Stimulated activated CD4-positive, alpha-beta T cell treated with anti-CD3 and anti-CD28 coated beads, Interleukin-2, amount 100 ng/mL, for 24 hours (primary cell): Measurements from ENCODE around the gene JOSD2.
A peak's percentile ranks its signal among the peaks of the same experiment; 100 is the strongest.
"Not testable (repeated sequence)": the region's sequence is repeated elsewhere in the genome, so short reads cannot be mapped to it uniquely, and the experiment has no call there.

Source experiments
- DNase-seq, 2 donors: peaks; one replicate each; pipeline ENCODE4 v3.0.0-alpha.2; 2020

Gene JOSD2

DNA sequence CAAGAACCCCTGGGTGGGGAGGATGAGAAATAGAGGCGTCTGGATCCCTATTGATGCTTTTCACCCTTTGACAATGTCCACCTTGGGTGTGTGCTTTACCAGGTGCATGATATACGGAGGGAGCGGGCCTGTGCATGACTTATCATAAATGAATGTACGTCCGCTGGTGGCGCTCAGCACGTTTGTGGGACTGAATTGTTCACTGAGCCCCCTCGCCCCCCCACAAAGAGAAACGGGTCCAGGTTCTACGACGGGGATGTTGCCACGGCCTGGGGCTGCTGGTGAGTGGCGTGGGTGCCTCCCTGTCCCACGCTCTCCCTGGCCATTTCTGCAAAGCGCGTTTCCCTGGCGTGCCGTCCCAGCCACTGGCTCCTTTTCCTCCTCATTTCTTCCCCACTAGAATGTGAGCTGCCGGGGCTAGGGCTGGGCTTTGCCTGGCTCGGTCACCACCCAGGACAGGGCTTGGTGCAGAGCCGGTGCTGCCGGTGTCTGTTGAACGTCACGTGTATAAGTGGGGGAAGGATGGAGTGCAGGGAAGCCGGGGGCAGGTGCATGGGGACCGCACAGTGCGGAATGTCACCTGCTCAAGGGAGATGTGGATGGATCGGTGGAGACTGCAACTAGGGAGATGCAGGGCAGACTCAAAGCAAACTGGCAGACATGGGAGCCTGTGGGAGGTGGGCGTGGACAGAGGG lies 35.7 kb upstream of the JOSD2 start:
- DNase-seq, result no peak

DNA sequence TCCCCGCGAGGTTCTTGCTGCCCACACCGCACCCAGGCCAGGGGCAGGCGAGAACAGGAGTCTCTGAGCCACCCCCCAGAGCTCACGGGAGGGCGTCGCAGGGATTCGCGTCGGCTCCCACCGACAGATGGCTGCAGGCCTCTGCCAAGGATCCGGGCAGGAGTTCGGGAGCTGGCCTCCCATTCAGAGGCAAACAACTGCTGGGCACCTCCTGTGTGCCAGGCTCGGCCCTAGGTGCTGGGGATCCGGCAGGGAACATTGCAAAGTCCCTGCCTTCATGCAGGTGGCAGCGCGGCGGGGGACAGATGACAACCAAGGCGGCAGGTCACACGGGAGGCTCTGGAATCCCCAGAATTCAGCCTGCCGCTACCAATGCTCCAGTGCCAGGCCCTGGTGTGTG lies 32.0 kb upstream of the JOSD2 start:
- no peak for DNase-seq

DNA sequence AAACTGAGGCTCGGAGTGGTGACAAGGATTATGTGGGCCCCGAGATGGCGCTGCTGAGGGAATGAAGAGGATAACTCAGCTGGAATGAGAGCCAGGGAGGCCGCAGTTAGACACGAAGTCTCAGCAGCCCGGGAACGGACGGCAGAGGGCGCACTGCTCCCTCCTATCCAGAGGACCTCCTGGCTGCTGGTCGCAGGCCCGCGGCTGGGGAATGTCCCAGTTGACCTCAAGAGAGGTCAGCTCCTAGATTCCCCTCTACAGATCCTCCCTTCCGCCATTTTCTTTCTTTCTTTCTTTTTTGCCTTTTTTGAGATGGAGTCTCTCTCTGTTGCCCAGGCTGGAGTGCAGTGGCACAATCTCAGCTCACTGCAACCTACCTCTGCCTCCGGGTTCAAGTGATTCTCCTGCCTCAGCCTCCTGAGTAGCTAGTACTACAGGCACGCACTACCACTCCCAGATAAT lies 26.8 kb upstream of the JOSD2 start:
- DNase-seq, result peak; percentile 74 to 83

DNA sequence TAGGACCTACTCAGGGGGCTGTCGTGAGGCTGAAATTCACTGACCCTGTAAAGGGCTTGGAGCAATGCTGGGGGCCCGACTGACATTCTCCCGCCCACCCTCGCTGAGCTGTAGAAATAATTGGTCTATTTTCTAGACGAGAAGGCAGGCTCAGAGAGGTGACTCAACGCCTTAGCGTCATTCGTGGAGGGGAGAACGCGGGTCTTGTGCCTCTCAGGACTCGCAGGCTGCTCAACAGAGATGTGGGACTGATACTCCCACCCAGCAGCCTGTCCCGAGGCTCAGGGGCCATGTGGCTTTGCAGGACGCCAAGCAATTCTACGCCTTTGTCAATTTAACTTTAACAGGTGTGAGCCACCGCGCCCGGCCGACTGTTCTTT lies 26.3 kb upstream of the JOSD2 start:
- DNase-seq, result no peak

DNA sequence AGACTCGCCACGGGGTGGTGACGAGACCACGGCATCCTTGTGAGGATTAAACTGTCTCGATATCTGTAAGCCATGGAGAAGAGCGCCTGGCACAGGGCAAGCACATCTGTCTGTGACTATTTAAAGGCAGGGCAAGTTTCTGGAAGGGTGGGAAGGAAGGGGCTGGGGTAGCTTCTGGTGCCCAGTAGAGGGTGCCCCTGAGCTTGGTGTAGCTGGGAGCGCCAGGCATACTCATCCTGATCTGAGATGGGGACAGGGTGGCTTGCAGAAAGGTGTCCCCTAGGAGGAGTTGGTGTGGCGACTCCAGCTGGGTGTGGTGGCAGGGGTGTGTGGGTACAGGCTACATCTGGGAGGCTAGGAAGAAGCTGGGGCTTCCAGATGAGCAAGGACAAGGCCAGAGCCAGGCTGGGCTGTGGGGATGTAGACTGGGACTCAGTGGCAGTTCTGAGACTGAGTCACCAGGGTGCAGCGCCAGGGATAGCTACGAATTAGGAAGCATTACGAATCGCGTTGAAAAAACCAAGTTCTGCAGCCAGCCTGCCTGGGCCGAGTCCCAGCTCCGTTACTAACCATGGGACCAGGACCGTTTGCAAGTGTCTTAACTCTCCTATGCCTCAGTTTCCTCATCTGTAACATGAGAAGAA lies 25.8 kb upstream of the JOSD2 start:
- DNase-seq, result no peak

DNA sequence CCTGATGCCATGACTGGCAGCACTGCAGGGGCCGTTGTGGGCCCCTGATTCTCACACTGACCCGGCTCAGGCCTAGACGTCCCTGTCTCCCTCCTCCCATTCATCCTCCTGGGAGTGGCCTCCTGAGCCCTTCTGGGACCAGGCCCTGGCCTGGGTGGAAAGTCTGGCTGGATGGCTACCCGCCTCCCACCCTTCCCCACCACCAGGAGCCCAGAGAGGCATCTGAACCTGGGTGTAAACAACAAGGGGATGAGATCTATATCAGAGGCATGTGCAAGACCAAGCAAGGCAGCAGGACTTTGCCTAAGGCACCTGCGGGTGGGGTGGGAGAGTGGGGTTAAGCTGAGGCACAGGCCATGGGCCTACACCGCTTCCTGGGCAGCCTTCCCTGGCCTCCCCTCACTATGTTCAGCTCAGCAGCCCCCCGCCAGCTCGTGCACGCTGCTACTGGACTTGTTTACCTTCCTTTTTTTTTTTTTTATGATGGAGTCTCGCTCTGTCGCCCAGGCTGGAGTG lies 24.7 kb upstream of the JOSD2 start:
- no peak for DNase-seq

DNA sequence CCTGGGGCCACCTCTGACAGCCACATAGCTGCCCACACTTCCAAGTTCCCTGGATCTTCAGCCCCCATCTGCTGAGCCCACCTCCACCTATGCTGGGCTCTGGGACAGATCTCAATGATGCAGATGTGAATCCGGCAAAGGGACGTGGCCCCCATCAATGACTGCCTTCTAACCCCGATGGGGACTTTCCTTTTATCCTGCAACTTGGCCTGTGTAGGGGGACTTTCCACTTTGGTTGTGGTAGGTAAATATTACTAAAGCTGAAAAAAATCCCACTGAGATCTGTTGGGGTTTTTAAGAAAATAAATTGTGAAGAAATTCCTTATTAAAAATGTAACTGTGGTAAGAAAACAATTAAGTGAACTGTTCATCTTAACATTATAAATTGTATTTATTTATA lies 23.5 kb upstream of the JOSD2 start:
- no peak for DNase-seq

DNA sequence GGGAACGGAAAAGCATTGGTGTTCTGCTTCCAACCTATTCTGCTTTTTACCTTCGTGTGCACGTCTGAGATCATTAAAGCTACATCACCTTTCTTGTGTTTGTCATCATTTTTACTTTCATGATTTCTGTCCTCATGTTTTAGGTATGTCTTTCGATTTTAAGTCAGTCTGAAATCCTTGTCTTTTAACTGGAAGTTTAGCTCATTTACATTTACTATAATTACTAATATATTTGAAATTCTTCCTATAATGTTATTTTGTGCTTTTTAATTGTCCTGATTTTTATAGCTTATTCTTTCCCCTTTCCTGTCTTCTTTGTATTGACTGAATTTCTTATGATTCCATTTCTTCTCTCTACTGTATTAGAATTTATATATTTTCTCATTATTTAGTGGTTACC lies 22.0 kb upstream of the JOSD2 start:
- no peak for DNase-seq

DNA sequence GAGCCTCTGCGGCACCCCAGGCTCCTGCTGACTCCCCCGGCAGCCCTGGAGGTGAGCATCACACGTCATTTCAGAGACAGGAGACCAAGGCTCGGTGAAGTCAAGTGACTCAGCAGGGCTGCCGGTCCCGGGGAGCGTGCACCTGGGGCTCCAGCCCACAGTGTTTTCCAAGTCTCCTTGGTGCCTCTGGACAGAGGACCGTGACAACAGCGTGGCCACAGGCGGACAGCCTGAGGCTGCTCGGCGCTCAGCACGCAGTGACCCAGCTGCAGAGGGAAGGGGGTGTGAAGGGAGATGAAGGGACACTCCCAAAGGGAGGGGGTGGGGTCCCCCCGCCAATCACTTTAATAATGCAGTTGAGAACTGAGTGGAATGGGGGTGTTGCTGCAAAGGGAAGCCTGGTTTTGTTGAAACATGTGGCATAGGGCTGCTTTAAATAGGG lies 20.2 kb upstream of the JOSD2 start:
- DNase-seq, result no peak

DNA sequence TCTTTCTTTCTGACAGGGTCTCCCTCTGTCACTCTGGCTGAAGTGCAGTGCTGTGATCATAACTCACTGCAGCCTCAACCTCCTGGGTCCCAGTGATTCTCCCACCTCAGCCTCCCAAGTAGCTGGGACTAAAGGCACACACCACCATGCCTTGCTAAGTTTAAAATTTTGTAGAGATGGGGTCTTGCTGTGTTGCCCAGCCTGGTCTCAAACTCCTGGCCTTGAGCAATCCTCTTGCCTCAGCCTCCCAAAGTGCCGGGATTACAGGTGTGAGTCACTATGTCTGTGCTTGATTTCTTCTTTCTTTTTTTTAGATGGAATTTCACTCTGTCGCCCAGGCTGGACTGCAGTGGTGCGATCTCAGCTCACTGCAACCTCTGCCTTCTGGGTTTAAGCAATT lies 17.1 kb upstream of the JOSD2 start:
- DNase-seq, result not testable (repeated sequence)

DNA sequence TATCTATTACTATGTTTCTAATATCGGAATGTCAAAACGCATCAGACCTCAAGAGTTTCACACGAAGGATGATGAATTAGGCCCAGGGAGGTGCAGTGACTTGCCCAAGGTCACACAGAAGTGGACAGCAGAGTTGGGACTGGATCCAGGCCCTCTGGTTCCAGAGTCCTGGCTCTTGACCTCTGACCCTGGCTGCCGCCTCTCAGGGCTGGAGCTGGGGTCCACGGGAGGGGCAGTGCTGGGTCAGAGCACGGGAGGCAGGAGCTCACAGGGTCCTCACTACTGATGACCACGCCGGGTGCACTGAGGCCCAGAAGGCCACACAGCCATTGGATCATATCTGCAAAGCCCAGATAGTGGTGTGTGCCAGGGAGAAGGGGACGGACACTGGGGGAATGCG lies 11.9 kb upstream of the JOSD2 start:
- DNase-seq, result no peak

DNA sequence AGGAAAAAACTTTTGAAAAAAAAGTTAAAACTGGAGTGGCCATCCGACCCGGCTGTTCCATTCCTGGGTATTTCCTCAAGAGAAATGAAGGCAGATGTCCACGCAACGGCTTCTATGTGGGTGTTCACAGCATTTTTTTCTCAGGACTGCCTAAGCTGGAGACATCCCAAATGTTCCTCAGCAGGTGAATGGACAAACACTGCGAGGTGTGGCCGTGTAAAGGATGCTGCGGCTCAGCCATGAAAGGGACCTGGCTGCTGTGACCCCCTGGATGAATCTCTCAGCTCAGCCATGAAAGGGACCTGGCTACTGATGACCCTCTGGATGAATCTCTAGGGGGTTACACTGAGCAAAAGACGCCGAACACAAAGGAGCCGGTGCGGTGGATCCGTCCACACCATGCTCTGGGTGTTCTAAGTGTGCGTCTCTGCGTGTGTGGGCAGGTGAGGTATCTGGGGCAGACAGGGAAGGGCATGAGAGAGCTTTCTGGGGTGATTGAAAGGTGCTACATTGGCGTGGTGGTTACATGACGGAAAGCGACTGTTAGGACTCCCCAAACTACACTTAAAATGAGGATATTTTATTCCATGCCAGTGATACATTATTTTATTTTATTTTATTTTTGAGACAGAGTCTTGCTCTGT lies 10.0 kb upstream of the JOSD2 start:
- no peak for DNase-seq

DNA sequence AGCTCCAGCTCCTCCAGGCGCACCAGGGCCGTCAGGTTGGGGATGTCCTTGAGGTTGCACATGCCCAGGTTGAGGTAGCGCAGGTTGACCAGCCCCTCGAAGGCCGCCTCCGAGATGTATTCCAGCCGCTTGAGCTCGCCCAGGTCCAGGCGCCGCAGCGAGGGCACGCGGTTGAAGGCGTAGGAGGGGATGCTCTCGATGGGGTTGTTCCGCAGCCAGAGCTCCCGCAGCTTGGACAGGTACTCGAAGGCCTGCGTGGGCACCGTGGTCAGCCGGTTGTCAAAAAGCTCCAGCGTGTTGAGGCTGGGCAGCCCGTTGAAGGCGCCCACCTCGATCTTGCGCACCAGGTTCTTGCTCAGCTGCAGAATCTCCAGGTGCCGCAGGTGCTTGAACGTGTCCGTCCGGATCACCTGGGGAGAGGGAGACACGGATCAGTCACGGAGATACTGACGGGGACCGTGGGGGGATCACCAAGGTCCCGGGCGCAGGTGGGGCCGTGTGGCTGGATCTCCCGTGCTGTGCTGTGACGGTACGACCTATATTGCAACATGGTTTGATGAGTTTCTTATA lies 8.1 kb upstream of the JOSD2 start:
- no peak for DNase-seq

DNA sequence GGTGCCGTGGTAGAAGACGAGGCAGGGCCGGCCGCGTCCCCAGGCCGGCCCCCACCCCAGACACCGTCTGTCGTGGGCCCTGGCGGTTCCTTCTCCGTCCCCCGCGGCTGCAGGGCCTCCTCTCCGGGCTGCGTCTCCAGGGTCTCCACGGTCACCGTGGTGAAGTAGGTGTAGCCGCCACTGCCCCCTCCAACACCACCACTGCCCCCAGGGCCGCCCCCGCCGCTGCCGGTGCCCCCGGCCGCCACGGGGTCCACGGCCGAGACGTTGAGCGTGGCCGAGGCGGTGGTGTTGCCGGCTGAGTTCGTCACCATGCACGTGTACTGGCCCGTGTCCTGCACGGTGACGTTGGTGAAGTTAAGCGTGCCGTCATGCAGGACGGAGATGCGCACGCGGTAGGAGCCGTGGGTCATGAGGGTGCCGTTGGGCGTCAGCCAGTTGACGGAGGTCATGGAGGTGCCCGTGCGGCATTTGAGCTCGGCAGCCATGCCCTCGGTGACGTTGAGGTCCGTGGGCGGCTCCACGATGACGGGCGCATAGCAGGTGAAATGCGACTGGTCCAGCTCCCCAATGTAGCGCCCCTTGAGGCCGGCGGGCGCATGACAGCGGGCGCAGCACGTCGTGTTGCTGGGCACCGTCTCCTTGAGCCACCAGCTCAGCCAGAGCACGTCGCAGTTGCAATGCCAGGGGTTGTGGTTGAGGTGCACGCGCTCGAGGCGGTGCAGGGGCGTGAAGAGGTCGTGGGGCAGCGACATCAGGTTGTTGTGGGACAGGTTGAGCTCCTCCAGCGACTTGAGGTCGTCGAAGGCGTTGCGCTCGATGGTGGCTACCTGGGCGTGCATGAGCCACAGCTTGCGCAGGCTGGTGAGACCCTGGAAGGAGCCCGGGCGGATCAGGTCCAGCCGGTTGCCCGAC lies 7.4 kb upstream of the JOSD2 start:
- DNase-seq, result peak in 1 of 2 donors; percentile 21

DNA sequence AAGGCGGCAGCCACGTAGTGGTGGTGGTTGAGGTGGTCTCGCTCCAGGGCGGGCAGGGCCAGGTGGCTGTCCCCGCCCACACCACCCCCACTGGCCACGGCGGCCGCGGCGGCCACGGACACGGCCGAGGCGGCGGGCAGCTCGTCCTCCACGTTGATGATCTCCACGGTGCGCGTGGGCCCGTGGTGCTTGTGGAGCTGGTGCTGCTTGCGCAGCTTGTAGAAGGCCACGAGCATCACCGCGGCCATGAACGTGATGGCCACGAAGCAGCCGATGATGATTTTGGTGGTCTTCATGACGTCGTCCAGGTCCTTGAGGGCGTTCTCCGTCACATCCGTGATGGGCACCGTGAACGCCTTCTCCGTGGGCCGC lies 6.7 kb upstream of the JOSD2 start:
- DNase-seq, result no peak

DNA sequence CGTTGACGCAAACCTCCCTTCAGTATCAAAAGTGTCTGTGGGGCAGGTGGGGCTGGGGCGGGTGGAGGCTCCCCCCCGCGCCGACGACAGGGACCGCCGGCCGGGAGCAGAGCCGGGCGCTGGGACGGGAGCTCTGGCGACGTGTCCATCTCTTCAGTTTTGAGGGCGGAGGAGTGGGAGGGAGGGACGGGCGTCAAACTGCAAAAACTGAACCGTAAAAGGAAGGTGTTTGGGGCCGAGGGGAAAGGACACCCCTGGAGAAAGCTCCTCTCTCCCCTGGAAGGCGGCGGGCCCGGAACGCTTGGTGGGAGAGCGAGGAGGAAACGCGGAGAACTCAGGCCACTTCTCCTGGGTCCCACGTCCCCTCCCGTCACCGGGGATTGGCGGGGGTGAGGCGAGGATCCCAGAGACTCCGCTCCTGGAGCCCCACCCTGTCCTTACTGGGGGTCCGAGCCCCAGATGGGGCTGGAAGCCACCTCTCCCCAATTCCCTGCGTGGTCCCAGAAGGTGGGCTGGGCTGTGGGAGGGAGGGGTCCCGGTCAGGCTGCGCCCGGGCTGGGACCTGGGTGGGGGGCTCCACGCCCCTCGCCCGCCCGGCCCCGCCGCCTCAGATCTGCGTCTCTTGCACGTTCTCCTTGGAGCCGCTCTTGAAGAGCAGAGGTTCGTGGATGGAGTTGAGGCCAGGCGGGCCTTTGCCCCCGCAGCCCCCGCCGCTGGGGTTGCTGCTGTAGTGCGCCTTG lies 6.1 kb upstream of the JOSD2 start:
- no peak for DNase-seq

DNA sequence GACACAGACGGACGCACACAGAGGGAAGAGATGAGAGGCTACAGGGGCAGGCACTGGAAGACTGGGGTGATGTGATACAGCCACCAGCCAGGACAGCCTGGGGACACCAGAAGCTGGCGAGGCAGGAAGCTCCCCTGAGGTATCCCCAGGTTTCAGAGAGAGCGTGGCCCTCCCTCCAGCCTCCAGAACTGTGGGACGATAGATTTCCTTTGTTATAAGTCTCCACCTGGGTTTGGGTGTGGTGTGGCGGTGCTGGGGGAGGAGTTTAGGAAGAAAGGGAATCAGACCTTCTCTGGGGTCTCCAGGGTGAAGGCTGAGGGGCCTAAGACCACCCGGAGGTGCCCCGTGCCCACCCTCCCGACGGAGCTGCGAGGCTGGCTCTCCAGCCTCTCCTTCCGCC lies 5.5 kb upstream of the JOSD2 start:
- no peak for DNase-seq

DNA sequence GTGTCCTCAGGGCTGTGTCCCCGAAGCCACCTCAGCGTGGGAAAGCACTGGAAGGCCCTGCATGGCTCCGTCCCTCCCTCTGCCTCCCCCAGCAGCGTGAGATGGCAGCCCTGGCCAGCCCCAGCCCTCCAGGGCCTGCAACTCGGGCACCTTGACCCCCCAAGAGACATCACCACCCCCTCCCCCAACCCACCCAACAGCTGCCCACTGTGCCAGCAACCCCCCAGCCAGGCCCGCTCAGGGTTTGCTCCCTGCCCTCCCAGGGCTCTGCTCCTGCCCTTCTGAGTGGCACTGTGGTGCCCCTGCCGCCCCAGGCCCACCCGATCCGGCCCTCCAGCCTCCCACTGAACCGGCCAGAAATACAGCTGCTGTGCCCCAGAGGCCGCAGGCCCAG lies 4.2 kb upstream of the JOSD2 start:
- DNase-seq, result no peak

DNA sequence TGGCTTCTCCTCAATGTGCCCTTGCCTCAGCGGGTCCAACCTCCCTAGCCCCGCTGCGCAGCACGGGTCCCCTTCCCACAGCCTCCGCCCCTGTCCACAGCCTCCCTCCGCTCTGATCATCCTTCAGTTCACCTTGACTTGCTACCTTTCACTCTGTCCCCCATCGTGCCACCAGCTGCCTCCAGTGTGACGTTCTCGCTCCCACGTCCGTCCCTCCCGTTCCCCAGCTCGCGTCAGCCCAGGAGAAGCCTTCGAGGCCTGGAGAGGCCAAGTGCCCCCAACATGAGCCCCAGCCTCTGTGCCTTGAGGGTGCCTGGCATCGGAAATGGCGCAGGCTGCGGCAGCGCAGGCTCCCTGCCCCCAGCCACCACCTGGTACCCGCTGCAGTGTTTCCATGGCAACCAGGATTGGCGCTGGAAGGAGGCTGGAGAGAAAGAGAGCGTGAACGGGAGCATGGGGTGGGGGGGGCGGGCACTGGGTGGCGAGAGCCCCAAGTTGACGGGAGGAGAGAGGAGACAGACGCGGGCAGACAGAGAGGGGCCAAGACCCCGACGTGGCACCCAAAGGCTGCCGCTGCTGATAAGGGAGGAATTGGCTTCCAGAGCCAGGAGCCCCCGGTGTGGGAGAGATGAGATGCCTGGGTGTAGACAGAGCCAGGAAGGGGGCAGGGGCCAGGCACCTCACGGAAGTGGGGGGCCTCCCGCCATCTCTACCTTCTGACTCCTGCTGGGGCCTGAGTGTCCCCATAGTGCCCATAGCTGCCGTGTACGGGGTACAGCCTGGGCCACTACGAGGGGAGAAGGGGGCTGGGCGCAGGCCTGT lies 3.6 kb upstream of the JOSD2 start:
- DNase-seq, result no peak

DNA sequence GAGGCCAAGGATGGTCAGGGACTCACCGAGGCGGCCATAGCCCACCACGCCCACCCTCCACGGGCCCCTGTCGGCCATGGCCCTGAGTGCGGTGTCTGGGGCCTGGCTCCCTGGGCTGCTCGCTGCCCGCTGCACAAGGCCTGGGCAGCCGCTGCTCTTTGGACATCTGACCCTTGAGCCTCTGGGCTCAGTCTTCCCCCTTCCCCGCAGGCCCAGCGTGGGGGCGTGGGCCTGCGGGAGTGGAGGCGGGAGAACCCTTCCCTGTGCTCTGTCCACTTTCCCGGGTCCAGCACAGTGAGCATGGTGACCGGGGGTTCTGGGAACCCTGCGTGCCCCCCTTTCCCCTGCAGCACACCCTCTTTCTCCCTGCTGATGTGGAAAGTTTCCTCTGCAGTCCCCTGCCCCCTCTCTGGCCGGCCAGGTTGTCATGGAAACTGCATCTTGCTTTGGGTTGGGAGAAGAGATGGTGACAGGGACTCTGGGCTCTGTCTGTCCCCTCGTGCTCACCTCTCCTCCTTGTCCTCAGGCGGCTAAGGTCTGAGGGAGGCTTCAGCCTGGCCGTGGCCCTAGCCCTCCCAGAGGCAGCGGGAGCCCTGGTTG lies 2.9 kb upstream of the JOSD2 start, which contains the start of gene ASPDH:
Gene ASPDH, minus strand, starts transcription at position 168 of the 600 bp plus-strand sequence. Its CDS starts 90 bp downstream, at position 78.
- no peak for DNase-seq
